Measurements from ENCODE around the gene CAPZA1. TPM values are rescaled to one million over a fixed set of nuclear protein-coding genes. Genes with fewer than 3 reads are reported as not detected.
A peak's percentile ranks its signal among the peaks of the same experiment; 100 is the strongest.

Gene CAPZA1
- total RNA-seq, 1 experiment from 2014 or later, result 97.5 TPM

GRCh38 chr1:112674440-112674985 is 54.9 kb downstream of the CAPZA1 start, which contains the start of gene MOV10 (continued):
- no peak for TF ChIP-seq SOX15 (CRISPR knock-in tag; IDR thresholded peaks at IDR 0.05)
- TF ChIP-seq, protein P1, sequence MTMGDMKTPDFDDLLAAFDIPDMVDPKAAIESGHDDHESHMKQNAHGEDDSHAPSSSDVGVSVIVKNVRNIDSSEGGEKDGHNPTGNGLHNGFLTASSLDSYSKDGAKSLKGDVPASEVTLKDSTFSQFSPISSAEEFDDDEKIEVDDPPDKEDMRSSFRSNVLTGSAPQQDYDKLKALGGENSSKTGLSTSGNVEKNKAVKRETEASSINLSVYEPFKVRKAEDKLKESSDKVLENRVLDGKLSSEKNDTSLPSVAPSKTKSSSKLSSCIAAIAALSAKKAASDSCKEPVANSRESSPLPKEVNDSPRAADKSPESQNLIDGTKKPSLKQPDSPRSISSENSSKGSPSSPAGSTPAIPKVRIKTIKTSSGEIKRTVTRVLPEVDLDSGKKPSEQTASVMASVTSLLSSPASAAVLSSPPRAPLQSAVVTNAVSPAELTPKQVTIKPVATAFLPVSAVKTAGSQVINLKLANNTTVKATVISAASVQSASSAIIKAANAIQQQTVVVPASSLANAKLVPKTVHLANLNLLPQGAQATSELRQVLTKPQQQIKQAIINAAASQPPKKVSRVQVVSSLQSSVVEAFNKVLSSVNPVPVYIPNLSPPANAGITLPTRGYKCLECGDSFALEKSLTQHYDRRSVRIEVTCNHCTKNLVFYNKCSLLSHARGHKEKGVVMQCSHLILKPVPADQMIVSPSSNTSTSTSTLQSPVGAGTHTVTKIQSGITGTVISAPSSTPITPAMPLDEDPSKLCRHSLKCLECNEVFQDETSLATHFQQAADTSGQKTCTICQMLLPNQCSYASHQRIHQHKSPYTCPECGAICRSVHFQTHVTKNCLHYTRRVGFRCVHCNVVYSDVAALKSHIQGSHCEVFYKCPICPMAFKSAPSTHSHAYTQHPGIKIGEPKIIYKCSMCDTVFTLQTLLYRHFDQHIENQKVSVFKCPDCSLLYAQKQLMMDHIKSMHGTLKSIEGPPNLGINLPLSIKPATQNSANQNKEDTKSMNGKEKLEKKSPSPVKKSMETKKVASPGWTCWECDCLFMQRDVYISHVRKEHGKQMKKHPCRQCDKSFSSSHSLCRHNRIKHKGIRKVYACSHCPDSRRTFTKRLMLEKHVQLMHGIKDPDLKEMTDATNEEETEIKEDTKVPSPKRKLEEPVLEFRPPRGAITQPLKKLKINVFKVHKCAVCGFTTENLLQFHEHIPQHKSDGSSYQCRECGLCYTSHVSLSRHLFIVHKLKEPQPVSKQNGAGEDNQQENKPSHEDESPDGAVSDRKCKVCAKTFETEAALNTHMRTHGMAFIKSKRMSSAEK (CRISPR knock-in tag; IDR thresholded peaks at IDR 0.05; ENCODE audit: borderline replicate concordance), result peak; percentile 79; the same call in 1 of the 2 replicates
- no peak for TF ChIP-seq ZNF121 (CRISPR knock-in tag; IDR thresholded peaks at IDR 0.05)
- TF ChIP-seq IRF2 (CRISPR knock-in tag; IDR thresholded peaks at IDR 0.05; ENCODE audit: borderline replicate concordance, low read depth), result no peak
- TF ChIP-seq, protein P2, sequence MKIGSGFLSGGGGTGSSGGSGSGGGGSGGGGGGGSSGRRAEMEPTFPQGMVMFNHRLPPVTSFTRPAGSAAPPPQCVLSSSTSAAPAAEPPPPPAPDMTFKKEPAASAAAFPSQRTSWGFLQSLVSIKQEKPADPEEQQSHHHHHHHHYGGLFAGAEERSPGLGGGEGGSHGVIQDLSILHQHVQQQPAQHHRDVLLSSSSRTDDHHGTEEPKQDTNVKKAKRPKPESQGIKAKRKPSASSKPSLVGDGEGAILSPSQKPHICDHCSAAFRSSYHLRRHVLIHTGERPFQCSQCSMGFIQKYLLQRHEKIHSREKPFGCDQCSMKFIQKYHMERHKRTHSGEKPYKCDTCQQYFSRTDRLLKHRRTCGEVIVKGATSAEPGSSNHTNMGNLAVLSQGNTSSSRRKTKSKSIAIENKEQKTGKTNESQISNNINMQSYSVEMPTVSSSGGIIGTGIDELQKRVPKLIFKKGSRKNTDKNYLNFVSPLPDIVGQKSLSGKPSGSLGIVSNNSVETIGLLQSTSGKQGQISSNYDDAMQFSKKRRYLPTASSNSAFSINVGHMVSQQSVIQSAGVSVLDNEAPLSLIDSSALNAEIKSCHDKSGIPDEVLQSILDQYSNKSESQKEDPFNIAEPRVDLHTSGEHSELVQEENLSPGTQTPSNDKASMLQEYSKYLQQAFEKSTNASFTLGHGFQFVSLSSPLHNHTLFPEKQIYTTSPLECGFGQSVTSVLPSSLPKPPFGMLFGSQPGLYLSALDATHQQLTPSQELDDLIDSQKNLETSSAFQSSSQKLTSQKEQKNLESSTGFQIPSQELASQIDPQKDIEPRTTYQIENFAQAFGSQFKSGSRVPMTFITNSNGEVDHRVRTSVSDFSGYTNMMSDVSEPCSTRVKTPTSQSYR (CRISPR knock-in tag; IDR thresholded peaks at IDR 0.05), result peak; percentile 30; the same call in 1 of the 2 replicates
- TF ChIP-seq, protein P3, sequence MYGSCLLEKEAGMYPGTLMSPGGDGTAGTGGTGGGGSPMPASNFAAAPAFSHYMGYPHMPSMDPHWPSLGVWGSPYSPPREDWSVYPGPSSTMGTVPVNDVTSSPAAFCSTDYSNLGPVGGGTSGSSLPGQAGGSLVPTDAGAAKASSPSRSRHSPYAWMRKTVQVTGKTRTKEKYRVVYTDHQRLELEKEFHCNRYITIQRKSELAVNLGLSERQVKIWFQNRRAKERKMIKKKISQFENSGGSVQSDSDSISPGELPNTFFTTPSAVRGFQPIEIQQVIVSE (CRISPR knock-in tag; IDR thresholded peaks at IDR 0.05; ENCODE audit: borderline replicate concordance), result no peak
- peak; percentile 41; the same call in 1 of the 2 replicates for TF ChIP-seq MAX (CRISPR knock-in tag; IDR thresholded peaks at IDR 0.05)
- no peak for TF ChIP-seq RELA (CRISPR knock-in tag; IDR thresholded peaks at IDR 0.05; ENCODE audit: borderline replicate concordance)
- TF ChIP-seq AR (CRISPR knock-in tag; IDR thresholded peaks at IDR 0.05), result 0 out of 2 replicates have a peak, but pooled peaks have one; percentile 6
- TF ChIP-seq MYBL2 (CRISPR knock-in tag; IDR thresholded peaks at IDR 0.05), result peak; percentile 24; the same call in 1 of the 2 replicates
- TF ChIP-seq HMGA2 (CRISPR knock-in tag; IDR thresholded peaks at IDR 0.05), result no peak
- TF ChIP-seq, protein P4, sequence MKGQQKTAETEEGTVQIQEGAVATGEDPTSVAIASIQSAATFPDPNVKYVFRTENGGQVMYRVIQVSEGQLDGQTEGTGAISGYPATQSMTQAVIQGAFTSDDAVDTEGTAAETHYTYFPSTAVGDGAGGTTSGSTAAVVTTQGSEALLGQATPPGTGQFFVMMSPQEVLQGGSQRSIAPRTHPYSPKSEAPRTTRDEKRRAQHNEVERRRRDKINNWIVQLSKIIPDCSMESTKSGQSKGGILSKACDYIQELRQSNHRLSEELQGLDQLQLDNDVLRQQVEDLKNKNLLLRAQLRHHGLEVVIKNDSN (CRISPR knock-in tag; IDR thresholded peaks at IDR 0.05), result no peak
- 0 out of 2 replicates have a peak, but pooled peaks have one; percentile 44 for TF ChIP-seq NFE2L1 (CRISPR knock-in tag; IDR thresholded peaks at IDR 0.05)
- peak; percentile 57; the same call in 1 of the 2 replicates for TF ChIP-seq E2F4 (CRISPR knock-in tag; IDR thresholded peaks at IDR 0.05; ENCODE audit: borderline replicate concordance, low read depth)
